Mucosa of gallbladder (tissue), 1 donor: ENCODE data around the gene TTLL8. TPM values are rescaled to one million over a fixed set of nuclear protein-coding genes. Genes with fewer than 3 reads are reported as not detected.

ENCODE experiments used
- total RNA-seq: library from RNA; stranded (reverse); gene quantifications from one replicate; pipeline ENCODE4 v1.2.1, GENCODE V29; 2021
- donor health status: DM: no; HTN: no; CAD: no.

TTLL8 gene
- total RNA-seq, 1 donor from 2014 or later, result not detected

Other genes starting within 250 kb of the TTLL8 start
- 45.3 TPM for gene BRD1, start 230.4 kb downstream of the TTLL8 start, total RNA-seq
- gene ZBED4, start 204.5 kb downstream of the TTLL8 start, total RNA-seq, result 11.2 TPM
- 36.7 TPM for gene ALG12, start 139.9 kb downstream of the TTLL8 start, total RNA-seq
- gene CRELD2, start 139.7 kb downstream of the TTLL8 start, total RNA-seq, result 56.6 TPM
- gene PIM3, start 97.5 kb downstream of the TTLL8 start, total RNA-seq, result 63.2 TPM
- 0.06 TPM for gene IL17REL, start 45.5 kb downstream of the TTLL8 start, total RNA-seq
- gene MLC1, start 27.1 kb upstream of the TTLL8 start, total RNA-seq, result 0.43 TPM
- gene MOV10L1, start 31.7 kb upstream of the TTLL8 start, total RNA-seq, result 2.6 TPM
- 0.95 TPM for gene PANX2, start 112.4 kb upstream of the TTLL8 start, total RNA-seq
- 55.1 TPM for gene TRABD, start 127.6 kb upstream of the TTLL8 start, total RNA-seq
- gene SELENOO, start 142.7 kb upstream of the TTLL8 start, total RNA-seq, result 37.0 TPM
- gene TUBGCP6, start 186.7 kb upstream of the TTLL8 start, total RNA-seq, result 64.4 TPM
- gene HDAC10, start 193.0 kb upstream of the TTLL8 start, total RNA-seq, result 100 TPM
- gene MAPK12, start 203.4 kb upstream of the TTLL8 start, total RNA-seq, result 23.2 TPM
- 16.7 TPM for gene MAPK11, start 212.1 kb upstream of the TTLL8 start, total RNA-seq
- gene PLXNB2, start 249.3 kb upstream of the TTLL8 start, total RNA-seq, result 1,246 TPM